Measurements from ENCODE around the gene CCDC154. TPM values are rescaled to one million over a fixed set of nuclear protein-coding genes. Genes with fewer than 3 reads are reported as not detected.

CCDC154 gene
- total and polyA plus RNA-seq, 2 of the 4 experiments (the other 2 are of a cell fraction), result 0.09 TPM; not detected in 1

DNA sequence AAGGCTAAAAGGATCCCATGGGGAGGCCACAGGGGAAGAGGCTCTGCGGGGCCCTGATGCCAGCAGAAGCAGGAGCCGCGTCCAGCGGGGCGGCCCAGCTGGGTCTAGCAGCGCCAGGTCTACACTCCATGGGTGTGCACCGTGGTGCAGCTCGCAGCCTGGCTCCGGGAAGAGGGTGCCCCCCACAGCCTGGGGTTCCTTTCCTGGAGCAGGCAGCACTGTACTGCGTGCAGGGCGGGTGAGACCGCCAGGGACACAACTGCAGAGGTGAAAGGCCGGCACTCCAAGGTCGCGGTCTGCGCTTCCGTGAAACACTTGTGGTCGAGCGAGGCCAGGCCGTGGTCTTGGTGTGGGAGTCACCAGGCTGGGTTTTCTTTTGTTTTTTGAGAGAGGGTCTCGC lies 6.5 kb upstream of the CCDC154 start:
- no peaks in the 10 kb centered on the region for H3K9me3 ChIP-seq (ENCODE audit: control insufficient read depth, insufficient read depth, low read length)
- no peak overlapping the region for H3K4me2 ChIP-seq (ENCODE audit: low read depth, low read length)
- H3K14ac ChIP-seq (replicated peaks; ENCODE audit: low read depth, low read length), result no peak overlapping the region
- intact Hi-C loops (cut with micrococcal nuclease), result no loop called here
- H3K4me1 ChIP-seq (ENCODE audit: control insufficient read depth, insufficient read depth, low read length), result no peaks in the 10 kb centered on the region
- H4K20me1 ChIP-seq (ENCODE audit: insufficient read depth, low read length), result no peaks in the 10 kb centered on the region
- dilution Hi-C loops (cut with HindIII; ENCODE audit: low sequenced_read_pairs, unreplicated experiment), result no loop called here
- H3K27me3 ChIP-seq (ENCODE audit: control insufficient read depth, insufficient read depth, low read length), result no peaks in the 10 kb centered on the region
- no peak overlapping the region for H3K23ac ChIP-seq (ENCODE audit: low read depth, low read length)
- TF ChIP-seq, protein P1, sequence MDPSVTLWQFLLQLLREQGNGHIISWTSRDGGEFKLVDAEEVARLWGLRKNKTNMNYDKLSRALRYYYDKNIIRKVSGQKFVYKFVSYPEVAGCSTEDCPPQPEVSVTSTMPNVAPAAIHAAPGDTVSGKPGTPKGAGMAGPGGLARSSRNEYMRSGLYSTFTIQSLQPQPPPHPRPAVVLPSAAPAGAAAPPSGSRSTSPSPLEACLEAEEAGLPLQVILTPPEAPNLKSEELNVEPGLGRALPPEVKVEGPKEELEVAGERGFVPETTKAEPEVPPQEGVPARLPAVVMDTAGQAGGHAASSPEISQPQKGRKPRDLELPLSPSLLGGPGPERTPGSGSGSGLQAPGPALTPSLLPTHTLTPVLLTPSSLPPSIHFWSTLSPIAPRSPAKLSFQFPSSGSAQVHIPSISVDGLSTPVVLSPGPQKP (IDR thresholded peaks at IDR 0.05; ENCODE audit: borderline replicate concordance, low read depth, low read length), result no peak
- TF ChIP-seq POLR2A (IDR thresholded peaks at IDR 0.05; ENCODE audit: low read depth, low read length) (no peak), MAZ (IDR thresholded peaks at IDR 0.05; ENCODE audit: borderline replicate concordance, low read depth, low read length) (no peak), MAFK (IDR thresholded peaks at IDR 0.05; ENCODE audit: low read depth, low read length) (no peak), USF2 (IDR thresholded peaks at IDR 0.05; ENCODE audit: low read depth, low read length) (no peak), RFX5 (IDR thresholded peaks at IDR 0.05; ENCODE audit: low read depth, low read length) (no peak), FOS (IDR thresholded peaks at IDR 0.05; ENCODE audit: low read depth, low read length) (no peak), NFE2L2 (IDR thresholded peaks at IDR 0.05; ENCODE audit: low read depth, low read length) (no peak)
- TF ChIP-seq, protein P2, sequence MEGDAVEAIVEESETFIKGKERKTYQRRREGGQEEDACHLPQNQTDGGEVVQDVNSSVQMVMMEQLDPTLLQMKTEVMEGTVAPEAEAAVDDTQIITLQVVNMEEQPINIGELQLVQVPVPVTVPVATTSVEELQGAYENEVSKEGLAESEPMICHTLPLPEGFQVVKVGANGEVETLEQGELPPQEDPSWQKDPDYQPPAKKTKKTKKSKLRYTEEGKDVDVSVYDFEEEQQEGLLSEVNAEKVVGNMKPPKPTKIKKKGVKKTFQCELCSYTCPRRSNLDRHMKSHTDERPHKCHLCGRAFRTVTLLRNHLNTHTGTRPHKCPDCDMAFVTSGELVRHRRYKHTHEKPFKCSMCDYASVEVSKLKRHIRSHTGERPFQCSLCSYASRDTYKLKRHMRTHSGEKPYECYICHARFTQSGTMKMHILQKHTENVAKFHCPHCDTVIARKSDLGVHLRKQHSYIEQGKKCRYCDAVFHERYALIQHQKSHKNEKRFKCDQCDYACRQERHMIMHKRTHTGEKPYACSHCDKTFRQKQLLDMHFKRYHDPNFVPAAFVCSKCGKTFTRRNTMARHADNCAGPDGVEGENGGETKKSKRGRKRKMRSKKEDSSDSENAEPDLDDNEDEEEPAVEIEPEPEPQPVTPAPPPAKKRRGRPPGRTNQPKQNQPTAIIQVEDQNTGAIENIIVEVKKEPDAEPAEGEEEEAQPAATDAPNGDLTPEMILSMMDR (conservative IDR thresholded peaks at IDR 0.05; ENCODE audit: low read depth, low read length), result no peak
- H4K91ac ChIP-seq (ENCODE audit: insufficient read depth, low read depth, low read length), result no peak overlapping the region
- H2BK20ac ChIP-seq (ENCODE audit: low read depth, low read length), result no peak overlapping the region
- DNase-seq (no peak), ATAC-seq (ENCODE audit: low read depth) (no peak)
- peaks cover 55% of the 10 kb centered on the region for H3K36me3 ChIP-seq (ENCODE audit: control insufficient read depth, insufficient read depth, low read length)
- H2BK5ac ChIP-seq (ENCODE audit: low read depth, low read length, poor library complexity, severe bottlenecking), result no peak overlapping the region
- H3K4me3 ChIP-seq (ENCODE audit: insufficient read depth, low read depth, low read length), result no peak overlapping the region
- H3K79me1 ChIP-seq (ENCODE audit: low read depth in 1 of 2, low read length in 2 of 2), result no peaks in the 10 kb centered on the region
- no peak overlapping the region for H4K8ac ChIP-seq (ENCODE audit: low read depth in 2 of 2, low read length in 2 of 2)
- H2AFZ ChIP-seq (replicated peaks; ENCODE audit: low read length, poor library complexity), result no peak overlapping the region
- H2BK120ac ChIP-seq (ENCODE audit: low read depth, low read length), result no peak overlapping the region
- no peak overlapping the region for H2BK15ac ChIP-seq (ENCODE audit: low read depth, low read length)
- H3K27ac ChIP-seq (ENCODE audit: insufficient read depth, low read length), result no peak overlapping the region
- no peak overlapping the region for H3K4ac ChIP-seq (ENCODE audit: low read depth, low read length)
- H3K18ac ChIP-seq (ENCODE audit: low read depth, low read length), result no peak overlapping the region
- H3K9ac ChIP-seq (ENCODE audit: low read depth, low read length), result no peak overlapping the region
- WGBS, 2 experiments (ENCODE audit: extremely low coverage in 2 of 2, insufficient read length in 1 of 2), result 95% methylated on average over 7 of the region's 21 CpGs; no CpG with 5 or more reads in 1 of the 2 experiments
- in situ Hi-C loops (cut with MboI; ENCODE audit: low sequenced_read_pairs), result no loop called here
- H3K56ac ChIP-seq (ENCODE audit: extremely low read depth, insufficient read depth, low read length), result no peak overlapping the region
- H2AK5ac ChIP-seq (ENCODE audit: low read depth, low read length), result no peak overlapping the region
- H2AK9ac ChIP-seq (replicated peaks; ENCODE audit: low read depth, low read length, poor library complexity), result no peak overlapping the region
- BruUV-seq (replicated peaks), result no TSS peak
- ChIA-PET POLR2A (ENCODE audit: unreplicated experiment) (no interaction called here), CTCF (no interaction called here)
- no peaks in the 10 kb centered on the region for H3K9me1 ChIP-seq (ENCODE audit: insufficient read depth, low read length)
- no peak overlapping the region for H4K5ac ChIP-seq (ENCODE audit: low read depth, low read length)

Data from IMR-90 (cell line).